Mammary epithelial cell (primary cell): ENCODE results near the gene TPM3.

Experiments used
- EZH2 ChIP-seq: IDR thresholded peaks from 2 replicates; pipeline ENCODE4 v1.6.1; 2012; ENCODE audit warnings: low read length, inconsistent platforms, borderline replicate concordance
- TF ChIP-seq, protein P1 (sequence below), 2 donors: IDR thresholded peaks in 1 of 2; conservative IDR thresholded peaks in 1 of 2; 2 replicates each; pipeline ENCODE4 v1.5.1; 2011 to 2012; ENCODE audit warnings: inconsistent platforms in 2 of 2, low read length in 2 of 2, mild to moderate bottlenecking in 2 of 2, control low read depth in 1 of 2, low read depth in 1 of 2; ENCODE audit not compliant: insufficient read depth in 1 of 2; ENCODE audit errors: extremely low read depth in 1 of 2

DNA sequence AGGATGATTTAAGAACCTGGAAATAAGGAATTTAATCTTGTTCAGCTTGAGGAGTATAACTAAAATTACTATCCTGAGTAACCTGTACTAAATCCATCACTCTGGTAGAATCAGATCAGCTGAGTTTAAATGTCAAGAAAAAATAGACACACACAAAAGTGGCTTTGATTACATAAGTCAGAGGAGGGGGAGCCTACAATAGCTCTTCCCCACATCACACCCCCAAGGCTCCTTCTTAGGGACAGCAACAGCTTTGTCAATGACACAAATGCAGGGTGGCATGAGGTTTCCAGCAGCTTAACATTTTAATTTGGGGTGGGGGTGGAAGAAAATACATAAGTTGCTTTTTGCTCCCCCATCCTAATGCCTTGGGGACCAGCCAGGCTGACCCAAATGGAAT is 24.4 kb downstream of the TPM3 start:
- TF ChIP-seq, protein P1, sequence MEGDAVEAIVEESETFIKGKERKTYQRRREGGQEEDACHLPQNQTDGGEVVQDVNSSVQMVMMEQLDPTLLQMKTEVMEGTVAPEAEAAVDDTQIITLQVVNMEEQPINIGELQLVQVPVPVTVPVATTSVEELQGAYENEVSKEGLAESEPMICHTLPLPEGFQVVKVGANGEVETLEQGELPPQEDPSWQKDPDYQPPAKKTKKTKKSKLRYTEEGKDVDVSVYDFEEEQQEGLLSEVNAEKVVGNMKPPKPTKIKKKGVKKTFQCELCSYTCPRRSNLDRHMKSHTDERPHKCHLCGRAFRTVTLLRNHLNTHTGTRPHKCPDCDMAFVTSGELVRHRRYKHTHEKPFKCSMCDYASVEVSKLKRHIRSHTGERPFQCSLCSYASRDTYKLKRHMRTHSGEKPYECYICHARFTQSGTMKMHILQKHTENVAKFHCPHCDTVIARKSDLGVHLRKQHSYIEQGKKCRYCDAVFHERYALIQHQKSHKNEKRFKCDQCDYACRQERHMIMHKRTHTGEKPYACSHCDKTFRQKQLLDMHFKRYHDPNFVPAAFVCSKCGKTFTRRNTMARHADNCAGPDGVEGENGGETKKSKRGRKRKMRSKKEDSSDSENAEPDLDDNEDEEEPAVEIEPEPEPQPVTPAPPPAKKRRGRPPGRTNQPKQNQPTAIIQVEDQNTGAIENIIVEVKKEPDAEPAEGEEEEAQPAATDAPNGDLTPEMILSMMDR (conservative IDR thresholded peaks at IDR 0.05 in 1 of 2, IDR thresholded peaks at IDR 0.05 in 1 of 2; ENCODE audit: extremely low read depth in 1 of 2, insufficient read depth in 1 of 2, low read depth in 1 of 2, low read length in 2 of 2), result no peak
- no peak for TF ChIP-seq EZH2
